ENCODE data around the gene SNCAIP. TPM values are rescaled to one million over a fixed set of nuclear protein-coding genes. Genes with fewer than 3 reads are reported as not detected.

Gene SNCAIP
- total RNA-seq, 1 experiment from 2014 or later, result 3.0 TPM

DNA sequence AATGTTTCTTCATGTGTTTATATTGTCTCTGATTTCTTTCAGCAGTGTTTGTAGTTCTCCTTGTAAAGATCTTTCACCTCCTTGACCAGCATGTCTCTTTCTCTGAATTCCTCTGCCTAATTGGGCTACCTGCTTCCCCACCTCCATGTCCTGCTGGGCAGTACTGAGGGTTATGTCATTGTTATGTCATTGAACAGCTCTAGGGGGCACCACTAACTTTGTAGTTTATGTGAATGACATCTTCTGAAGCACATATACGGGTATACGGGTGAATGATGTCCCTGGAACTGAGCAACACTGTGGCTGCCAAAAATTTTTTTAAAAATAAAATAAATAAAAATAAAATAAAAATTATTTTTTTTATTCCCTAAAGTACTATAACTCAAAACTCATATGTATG is 16.9 kb upstream of the SNCAIP start:
- peak; percentile 52 for DNase-seq
- H3K4me1 Mint-ChIP-seq, result peaks cover 26 to 39% of the 10 kb centered on the region in 2 experiments

More for the DNA sequence above, 16.9 kb upstream of the SNCAIP start:
- Histone ChIP-seq H3K4me2 (ENCODE audit: insufficient read depth, insufficient read length, low read length) (no peak overlapping the region), H2BK15ac (ENCODE audit: low read depth, low read length) (no peak overlapping the region), H3K14ac (ENCODE audit: insufficient read depth, low read length) (no peak overlapping the region), H2BK20ac (ENCODE audit: low read depth, low read length, poor library complexity, severe bottlenecking) (no peak overlapping the region), H4K20me1 (ENCODE audit: control insufficient read depth, insufficient read depth, insufficient read length) (no peaks in the 10 kb centered on the region), H3K18ac (ENCODE audit: insufficient read length, low read depth, low read length) (no peak overlapping the region), H4K91ac (ENCODE audit: insufficient read length, low read depth, low read length) (no peak overlapping the region), H2AFZ (ENCODE audit: low read length) (no peak overlapping the region), H3K9ac (ENCODE audit: extremely low read depth, insufficient read length, low read length) (no peak overlapping the region), H3T11ph (ENCODE audit: low read length) (no peak overlapping the region), H3K27ac (ENCODE audit: insufficient read length, low read depth, low read length) (no peak overlapping the region), H2BK5ac (ENCODE audit: insufficient read length, low read length) (no peak overlapping the region), H4K5ac (ENCODE audit: insufficient read length, low read depth, low read length) (no peak overlapping the region), H3K56ac (ENCODE audit: insufficient read length, low read depth, low read length) (no peak overlapping the region), H2BK12ac (ENCODE audit: insufficient read length, low read depth, low read length) (no peak overlapping the region), H2BK120ac (ENCODE audit: low read depth, low read length, poor library complexity, severe bottlenecking) (no peak overlapping the region), H3K4ac (ENCODE audit: low read depth, low read length) (no peak overlapping the region), H3K4me1 (ENCODE audit: insufficient read depth, low read length) (peaks cover 12% of the 10 kb centered on the region; the same call in 1 of the 2 replicates), H2AK5ac (ENCODE audit: insufficient read length, low read length) (no peak overlapping the region), H3K79me1 (ENCODE audit: insufficient read depth, low read depth, low read length, poor library complexity, severe bottlenecking) (no peaks in the 10 kb centered on the region), H4K8ac (replicated peaks; ENCODE audit: insufficient read length, low read depth, low read length) (no peak overlapping the region), H3K79me2 (ENCODE audit: insufficient read depth, low read length) (no peaks in the 10 kb centered on the region), H3K23me2 (ENCODE audit: insufficient read length, low read depth, low read length, poor library complexity, severe bottlenecking) (no peaks in the 10 kb centered on the region), H3K23ac (ENCODE audit: insufficient read length, low read depth, low read length) (no peak overlapping the region), H3K27me3 (ENCODE audit: insufficient read depth, low read length) (no peaks in the 10 kb centered on the region), H3K9me3 (ENCODE audit: control insufficient read depth, low read depth, low read length) (no peaks in the 10 kb centered on the region)
- Mint-ChIP-seq H3K27ac (no peak overlapping the region), H3K9me3 (peaks cover 9 to 11% of the 10 kb centered on the region in 2 experiments; a peak in 4 of 5 replicates), H3K36me3 (ENCODE audit: insufficient read depth in 1 of 3, low read depth in 3 of 3) (peaks cover 0 to 12% (median 4%) of the 10 kb centered on the region in 3 experiments; a peak in 1 of 7 replicates), H3K27me3 (ENCODE audit: low read depth) (no peaks in the 10 kb centered on the region), H3K4me3 (no peak overlapping the region)
- WGBS (ENCODE audit: extremely low coverage, insufficient read length, low lambda C conversion rate), result no CpG with 5 or more reads among the region's 2 CpGs
- TF ChIP-seq, protein P1, sequence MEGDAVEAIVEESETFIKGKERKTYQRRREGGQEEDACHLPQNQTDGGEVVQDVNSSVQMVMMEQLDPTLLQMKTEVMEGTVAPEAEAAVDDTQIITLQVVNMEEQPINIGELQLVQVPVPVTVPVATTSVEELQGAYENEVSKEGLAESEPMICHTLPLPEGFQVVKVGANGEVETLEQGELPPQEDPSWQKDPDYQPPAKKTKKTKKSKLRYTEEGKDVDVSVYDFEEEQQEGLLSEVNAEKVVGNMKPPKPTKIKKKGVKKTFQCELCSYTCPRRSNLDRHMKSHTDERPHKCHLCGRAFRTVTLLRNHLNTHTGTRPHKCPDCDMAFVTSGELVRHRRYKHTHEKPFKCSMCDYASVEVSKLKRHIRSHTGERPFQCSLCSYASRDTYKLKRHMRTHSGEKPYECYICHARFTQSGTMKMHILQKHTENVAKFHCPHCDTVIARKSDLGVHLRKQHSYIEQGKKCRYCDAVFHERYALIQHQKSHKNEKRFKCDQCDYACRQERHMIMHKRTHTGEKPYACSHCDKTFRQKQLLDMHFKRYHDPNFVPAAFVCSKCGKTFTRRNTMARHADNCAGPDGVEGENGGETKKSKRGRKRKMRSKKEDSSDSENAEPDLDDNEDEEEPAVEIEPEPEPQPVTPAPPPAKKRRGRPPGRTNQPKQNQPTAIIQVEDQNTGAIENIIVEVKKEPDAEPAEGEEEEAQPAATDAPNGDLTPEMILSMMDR (conservative IDR thresholded peaks at IDR 0.05), result peak; percentile 69
